Fibroblast of the aortic adventitia (primary cell): ENCODE measurements around the gene ABHD12. TPM values are rescaled to one million over a fixed set of nuclear protein-coding genes. Genes with fewer than 3 reads are reported as not detected.

Experiments used
- DNase-seq: peaks from one replicate; pipeline ENCODE4 v3.0.0-alpha.2; 2010; ENCODE audit warnings: low read depth
- H3K4me3 ChIP-seq: 2 replicates; pipeline ENCODE4 v1.5.1; 2011; ENCODE audit warnings: low read depth, mild to moderate bottlenecking, control low read depth, low read length, moderate library complexity
- total RNA-seq: library from RNA; depleted of rRNA; stranded (reverse); fragments of >200 nt; gene quantifications from 2 replicates; pipeline ENCODE4 v1.2.3, GENCODE V29; 2012; ENCODE audit warnings: low replicate concordance
- TF ChIP-seq, protein P1 (sequence below): IDR thresholded peaks from 2 replicates; pipeline ENCODE4 v1.5.1; 2011; ENCODE audit warnings: mild to moderate bottlenecking, low read length, control low read depth, inconsistent platforms; ENCODE audit not compliant: insufficient read depth

ABHD12 gene
- total RNA-seq, 1 donor = 25.9 TPM

GRCh38 chr20:25398376-25399036, 7.9 kb upstream of the ABHD12 start:
- DNase-seq = no peak
- TF ChIP-seq, protein P1, sequence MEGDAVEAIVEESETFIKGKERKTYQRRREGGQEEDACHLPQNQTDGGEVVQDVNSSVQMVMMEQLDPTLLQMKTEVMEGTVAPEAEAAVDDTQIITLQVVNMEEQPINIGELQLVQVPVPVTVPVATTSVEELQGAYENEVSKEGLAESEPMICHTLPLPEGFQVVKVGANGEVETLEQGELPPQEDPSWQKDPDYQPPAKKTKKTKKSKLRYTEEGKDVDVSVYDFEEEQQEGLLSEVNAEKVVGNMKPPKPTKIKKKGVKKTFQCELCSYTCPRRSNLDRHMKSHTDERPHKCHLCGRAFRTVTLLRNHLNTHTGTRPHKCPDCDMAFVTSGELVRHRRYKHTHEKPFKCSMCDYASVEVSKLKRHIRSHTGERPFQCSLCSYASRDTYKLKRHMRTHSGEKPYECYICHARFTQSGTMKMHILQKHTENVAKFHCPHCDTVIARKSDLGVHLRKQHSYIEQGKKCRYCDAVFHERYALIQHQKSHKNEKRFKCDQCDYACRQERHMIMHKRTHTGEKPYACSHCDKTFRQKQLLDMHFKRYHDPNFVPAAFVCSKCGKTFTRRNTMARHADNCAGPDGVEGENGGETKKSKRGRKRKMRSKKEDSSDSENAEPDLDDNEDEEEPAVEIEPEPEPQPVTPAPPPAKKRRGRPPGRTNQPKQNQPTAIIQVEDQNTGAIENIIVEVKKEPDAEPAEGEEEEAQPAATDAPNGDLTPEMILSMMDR = no peak
- H3K4me3 ChIP-seq = no peak overlapping the region

DNA sequence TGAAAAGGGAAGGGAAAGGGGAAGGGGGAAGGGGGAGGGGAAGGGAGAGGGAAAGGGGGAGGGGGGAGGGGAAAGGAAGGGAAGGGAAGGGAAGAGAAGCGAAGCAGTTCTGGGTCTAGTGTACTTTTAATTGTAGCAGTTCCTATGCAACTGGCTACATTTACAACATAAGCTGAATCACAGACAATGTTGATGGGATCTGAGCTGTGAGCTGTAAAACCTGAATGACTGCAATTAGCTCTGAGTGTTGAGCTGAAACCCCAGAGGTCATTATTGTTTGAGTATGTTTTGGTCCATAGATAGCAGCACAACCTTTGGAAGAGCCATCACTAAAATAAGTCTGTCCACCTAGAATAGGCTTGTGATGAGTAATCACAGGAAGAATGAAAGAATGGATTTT, 7.2 kb upstream of the ABHD12 start:
- H3K4me3 ChIP-seq = no peak overlapping the region
- no peak for DNase-seq
- TF ChIP-seq, protein P1 = no peak

DNA sequence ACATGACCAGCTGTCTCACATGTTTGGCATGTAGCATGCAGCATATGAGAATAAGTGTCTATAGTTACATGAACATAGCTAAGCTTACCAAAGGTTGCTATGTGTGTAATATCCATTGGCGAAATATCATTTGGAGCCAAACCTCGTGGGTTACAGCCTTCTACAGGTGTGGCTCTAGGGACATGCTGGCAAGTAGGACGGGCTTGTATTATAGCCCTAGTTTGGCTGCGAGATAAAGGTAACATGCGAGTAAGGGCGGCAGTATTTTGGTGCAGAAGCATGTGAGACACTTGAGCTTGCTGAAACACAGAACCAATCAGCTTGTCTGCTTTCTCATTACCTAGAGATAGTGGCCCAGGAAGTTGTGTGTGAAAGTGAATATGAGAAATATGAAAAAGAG, 6.5 kb upstream of the ABHD12 start:
- TF ChIP-seq, protein P1 = no peak
- H3K4me3 ChIP-seq = no peak overlapping the region
- DNase-seq = no peak

- no peak for DNase-seq
- H3K4me3 ChIP-seq = no peak overlapping the region
- TF ChIP-seq, protein P1 = no peak
These were observed 4.4 kb upstream of the ABHD12 start for GRCh38 chr20:25394996-25395395.

DNA sequence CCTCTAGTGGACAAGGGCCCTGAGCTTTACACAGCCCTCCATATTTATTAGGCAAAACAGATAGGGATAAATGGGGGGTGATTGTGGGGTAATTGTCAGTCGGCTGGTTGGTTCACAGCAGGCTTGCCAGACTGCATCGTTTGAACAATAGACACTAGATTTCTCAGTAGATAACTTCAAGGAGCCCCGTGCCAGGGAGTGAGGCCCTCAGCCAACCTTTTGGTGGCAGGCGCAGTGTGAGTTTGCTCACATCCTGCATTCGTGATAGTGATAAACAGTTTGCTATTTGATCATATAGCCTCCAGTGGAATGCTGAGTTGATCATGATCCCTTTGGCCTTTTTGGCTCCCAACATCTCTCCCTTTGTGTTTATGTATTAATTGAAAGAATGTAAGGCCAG, 3.6 kb upstream of the ABHD12 start:
- TF ChIP-seq, protein P1 = no peak
- no peak for DNase-seq
- H3K4me3 ChIP-seq = no peak overlapping the region

- H3K4me3 ChIP-seq = peak overlapping the region; percentile 81
- no peak for DNase-seq
- TF ChIP-seq, protein P1 = no peak
These were observed 637 bp downstream of the ABHD12 start for GRCh38 chr20:25389858-25390537.
